ENCODE data around the gene ANO4. TPM values are rescaled to one million over a fixed set of nuclear protein-coding genes. Genes with fewer than 3 reads are reported as not detected.

ANO4 gene
- total and polyA plus RNA-seq, 4 donors = 0.10 to 1.9 (median 0.86) TPM

- ATAC-seq (ENCODE audit: insufficient read depth, low FRiP score) (no peak), DNase-seq (no peak)
- Histone ChIP-seq H3K27ac (ENCODE audit: low read depth in 1 of 2, low read length in 1 of 2) (no peak overlapping the region), H3K4me1 (ENCODE audit: control insufficient read depth in 5 of 5, insufficient read depth in 5 of 5, low read length in 5 of 5) (no peaks in the 10 kb centered on the region), H3K4me3 (no peak overlapping the region), H3K9ac (ENCODE audit: insufficient read depth in 1 of 2, low read length in 2 of 2) (no peak overlapping the region), H3K27me3 (ENCODE audit: control insufficient read depth in 3 of 3, insufficient read depth in 3 of 3, low read length in 2 of 3) (no peaks in the 10 kb centered on the region), H3K36me3 (ENCODE audit: control insufficient read depth in 4 of 4, insufficient read depth in 4 of 4, low read length in 4 of 4) (no peaks in the 10 kb centered on the region), H3K9me3 (ENCODE audit: control insufficient read depth in 4 of 4, insufficient read depth in 3 of 4, low read length in 3 of 4) (peaks cover 0 to 3% (median under 1%) of the 10 kb centered on the region in 4 donors)
- TF ChIP-seq, protein P1, sequence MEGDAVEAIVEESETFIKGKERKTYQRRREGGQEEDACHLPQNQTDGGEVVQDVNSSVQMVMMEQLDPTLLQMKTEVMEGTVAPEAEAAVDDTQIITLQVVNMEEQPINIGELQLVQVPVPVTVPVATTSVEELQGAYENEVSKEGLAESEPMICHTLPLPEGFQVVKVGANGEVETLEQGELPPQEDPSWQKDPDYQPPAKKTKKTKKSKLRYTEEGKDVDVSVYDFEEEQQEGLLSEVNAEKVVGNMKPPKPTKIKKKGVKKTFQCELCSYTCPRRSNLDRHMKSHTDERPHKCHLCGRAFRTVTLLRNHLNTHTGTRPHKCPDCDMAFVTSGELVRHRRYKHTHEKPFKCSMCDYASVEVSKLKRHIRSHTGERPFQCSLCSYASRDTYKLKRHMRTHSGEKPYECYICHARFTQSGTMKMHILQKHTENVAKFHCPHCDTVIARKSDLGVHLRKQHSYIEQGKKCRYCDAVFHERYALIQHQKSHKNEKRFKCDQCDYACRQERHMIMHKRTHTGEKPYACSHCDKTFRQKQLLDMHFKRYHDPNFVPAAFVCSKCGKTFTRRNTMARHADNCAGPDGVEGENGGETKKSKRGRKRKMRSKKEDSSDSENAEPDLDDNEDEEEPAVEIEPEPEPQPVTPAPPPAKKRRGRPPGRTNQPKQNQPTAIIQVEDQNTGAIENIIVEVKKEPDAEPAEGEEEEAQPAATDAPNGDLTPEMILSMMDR (IDR thresholded peaks at IDR 0.05; ENCODE audit: control extremely low read depth, extremely low read depth) = no peak
- WGBS, 2 donors = 92 to 96% methylated on average over 3 of the region's 3 CpGs
Observed at GRCh38 chr12:101068402-101068801, 273.8 kb downstream of the ANO4 start.

DNA sequence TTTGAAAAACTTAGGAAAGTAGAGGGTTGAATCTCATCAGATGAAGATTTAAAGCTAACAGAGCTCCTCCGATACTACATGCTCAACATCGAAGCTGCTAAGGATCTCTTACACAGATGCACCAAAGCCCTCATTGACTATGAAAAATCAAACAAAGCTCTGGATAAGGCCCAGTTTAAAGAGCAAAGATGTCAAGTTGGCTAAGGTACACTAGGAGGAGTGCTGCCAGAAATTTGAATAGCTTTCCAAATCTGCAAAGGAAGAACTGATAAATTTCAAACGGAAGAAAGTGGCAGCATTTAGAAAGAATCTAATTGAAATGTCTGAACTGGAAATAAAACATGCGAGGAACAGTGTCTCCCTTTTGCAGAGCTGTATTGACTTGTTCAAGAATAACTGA lies 274.3 kb downstream of the ANO4 start:
- DNase-seq (no peak), ATAC-seq (ENCODE audit: insufficient read depth, low FRiP score) (no peak)
- TF ChIP-seq, protein P1 (IDR thresholded peaks at IDR 0.05; ENCODE audit: control extremely low read depth, extremely low read depth) = no peak
- Histone ChIP-seq H3K9ac (ENCODE audit: insufficient read depth in 1 of 2, low read length in 2 of 2) (no peak overlapping the region), H3K27me3 (ENCODE audit: control insufficient read depth in 3 of 3, insufficient read depth in 3 of 3, low read length in 2 of 3) (no peaks in the 10 kb centered on the region), H3K4me3 (no peak overlapping the region), H3K27ac (ENCODE audit: low read depth in 1 of 2, low read length in 1 of 2) (no peak overlapping the region), H3K36me3 (ENCODE audit: control insufficient read depth in 4 of 4, insufficient read depth in 4 of 4, low read length in 4 of 4) (no peaks in the 10 kb centered on the region), H3K4me1 (ENCODE audit: control insufficient read depth in 5 of 5, insufficient read depth in 5 of 5, low read length in 5 of 5) (no peaks in the 10 kb centered on the region), H3K9me3 (ENCODE audit: control insufficient read depth in 4 of 4, insufficient read depth in 3 of 4, low read length in 3 of 4) (peaks cover 0 to 3% (median under 1%) of the 10 kb centered on the region in 4 donors)
- WGBS, 2 donors = 55 to 75% methylated on average over 4 of the region's 4 CpGs

DNA sequence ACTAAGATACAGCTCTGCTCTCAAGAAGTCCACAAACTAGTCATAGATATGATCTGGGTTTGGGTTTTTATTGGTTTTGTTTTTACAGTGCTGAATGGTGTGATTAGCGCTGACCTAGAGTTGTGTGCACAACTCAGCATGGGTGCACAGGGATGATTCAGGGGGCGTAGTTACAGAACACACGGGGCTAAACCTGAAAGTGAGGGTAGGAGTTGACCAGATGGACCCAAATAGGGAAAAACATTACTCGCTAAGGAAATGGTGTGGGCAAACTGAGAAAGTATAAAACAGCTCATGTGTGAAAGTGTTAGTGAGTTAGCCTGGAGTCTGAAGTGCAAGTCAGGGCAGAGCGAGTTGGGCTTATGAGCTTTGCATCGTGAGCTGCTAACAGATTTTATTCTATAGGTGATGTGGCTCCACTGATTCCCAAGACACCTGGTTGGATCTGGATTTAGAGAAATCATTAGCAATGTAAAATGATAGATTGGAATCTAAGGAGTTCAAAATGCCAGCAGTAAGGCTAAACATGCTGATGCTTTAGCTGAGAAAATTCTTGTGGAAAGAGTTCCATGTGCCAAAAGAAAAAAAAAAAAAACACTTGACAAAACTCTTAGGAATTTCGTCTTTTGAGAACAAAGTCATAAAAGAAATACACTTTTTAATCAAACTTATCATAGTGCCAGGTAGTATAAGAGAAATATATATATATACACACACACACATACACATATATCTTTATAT lies 280.5 kb downstream of the ANO4 start:
- WGBS, 2 donors = 72 to 83% methylated on average over 7 of the region's 7 CpGs
- H3K9ac ChIP-seq (ENCODE audit: insufficient read depth in 1 of 2, low read length in 2 of 2) = no peak overlapping the region
- no peaks in the 10 kb centered on the region for H3K36me3 ChIP-seq (ENCODE audit: control insufficient read depth in 4 of 4, insufficient read depth in 4 of 4, low read length in 4 of 4)
- TF ChIP-seq, protein P1 (IDR thresholded peaks at IDR 0.05; ENCODE audit: control extremely low read depth, extremely low read depth) = no peak
- peaks cover 0 to 3% (median 0%) of the 10 kb centered on the region in 4 donors for H3K9me3 ChIP-seq (ENCODE audit: control insufficient read depth in 4 of 4, insufficient read depth in 3 of 4, low read length in 3 of 4)
- DNase-seq (no peak), ATAC-seq (ENCODE audit: insufficient read depth, low FRiP score) (no peak)
- no peaks in the 10 kb centered on the region for H3K27me3 ChIP-seq (ENCODE audit: control insufficient read depth in 3 of 3, insufficient read depth in 3 of 3, low read length in 2 of 3)
- no peak overlapping the region for H3K27ac ChIP-seq (ENCODE audit: low read depth in 1 of 2, low read length in 1 of 2)
- H3K4me3 ChIP-seq = no peak overlapping the region
- peaks cover 0 to 18% (median 9%) of the 10 kb centered on the region in 5 donors for H3K4me1 ChIP-seq (ENCODE audit: control insufficient read depth in 5 of 5, insufficient read depth in 5 of 5, low read length in 5 of 5)

Data from lung (tissue), 12 donors.